GM10248 (cell line): Measurements from ENCODE around the gene NAT10.

Source experiments
- CTCF ChIA-PET: fragments of 300-600 bp; sonication (Branson Sonifier 250); formaldehyde crosslinking; extraction: SDS; loops from one replicate; lab custom pipeline; 2021; ENCODE audit warnings: antibody characterized with exemption; lab: Yijun Ruan, JAX
- POLR2A ChIA-PET: fragments of 350-650 bp; sonication (Branson Sonifier 250); formaldehyde crosslinking; extraction: SDS; loops from one replicate; lab custom pipeline; 2020; ENCODE audit warnings: antibody characterized with exemption; lab: Yijun Ruan, JAX
- DNase-seq: peaks from one replicate; pipeline ENCODE4 v3.0.0; 2012; ENCODE audit errors: extremely low spot score
- TF ChIP-seq, protein P1 (sequence below): IDR thresholded peaks from 2 replicates; pipeline ENCODE4 v1.5.1; 2012; ENCODE audit warnings: mild to moderate bottlenecking, low read depth; ENCODE audit errors: extremely low read depth, missing control alignments, control extremely low read depth

Gene NAT10

DNA sequence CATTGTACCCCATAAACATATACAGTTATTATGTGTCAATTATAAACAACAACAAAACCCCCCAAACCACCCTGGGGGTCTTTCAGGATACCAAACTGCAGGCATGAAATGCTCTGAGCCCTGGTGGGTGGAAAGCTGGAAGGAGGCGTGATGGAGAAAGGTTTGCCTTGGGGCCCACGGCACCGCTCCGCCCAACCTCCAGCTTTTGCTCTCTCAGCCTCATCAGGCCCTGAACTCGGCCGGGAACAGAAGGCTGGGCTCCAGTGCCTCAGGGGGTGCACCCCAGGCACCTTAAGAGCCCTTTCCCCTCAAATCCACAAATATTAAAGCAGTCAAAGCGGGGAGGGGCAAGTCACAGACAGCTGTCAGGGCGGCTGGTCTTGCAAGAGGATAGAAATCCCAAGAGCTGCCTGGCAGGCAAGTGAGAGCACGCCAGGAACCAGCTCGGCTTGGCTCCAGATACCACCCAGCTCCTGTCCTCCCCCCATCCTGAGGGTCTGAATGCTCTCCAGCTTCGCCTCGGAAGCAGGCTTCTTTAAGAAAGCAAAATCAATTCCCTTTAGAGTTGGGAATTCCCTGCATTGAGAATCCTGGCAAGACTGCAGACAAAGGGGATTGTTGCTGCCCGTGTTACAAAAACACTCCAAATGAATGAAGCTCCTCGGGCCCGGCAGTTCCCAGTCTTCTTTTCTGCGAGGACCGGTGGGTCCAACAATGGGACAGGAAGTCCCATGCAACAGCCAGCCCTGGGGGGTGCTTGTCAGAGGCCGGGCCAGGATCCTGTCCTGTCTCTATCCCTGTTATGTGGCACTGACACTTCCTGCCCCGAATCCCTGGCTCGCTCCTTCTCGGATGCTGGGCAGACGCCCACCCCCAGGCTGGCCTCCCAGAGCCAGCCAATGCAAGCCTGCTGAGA, 80.8 kb downstream of the NAT10 start:
- no peak for DNase-seq
- POLR2A ChIA-PET = no interaction called here
- CTCF ChIA-PET = interaction anchor here (1.0 to 7.1 kb wide), 5 partner anchors 10 to 175 kb away, joined by 3 to 57 read pairs (median 4); no protein-coding TSS in a partner anchor
- TF ChIP-seq, protein P1, sequence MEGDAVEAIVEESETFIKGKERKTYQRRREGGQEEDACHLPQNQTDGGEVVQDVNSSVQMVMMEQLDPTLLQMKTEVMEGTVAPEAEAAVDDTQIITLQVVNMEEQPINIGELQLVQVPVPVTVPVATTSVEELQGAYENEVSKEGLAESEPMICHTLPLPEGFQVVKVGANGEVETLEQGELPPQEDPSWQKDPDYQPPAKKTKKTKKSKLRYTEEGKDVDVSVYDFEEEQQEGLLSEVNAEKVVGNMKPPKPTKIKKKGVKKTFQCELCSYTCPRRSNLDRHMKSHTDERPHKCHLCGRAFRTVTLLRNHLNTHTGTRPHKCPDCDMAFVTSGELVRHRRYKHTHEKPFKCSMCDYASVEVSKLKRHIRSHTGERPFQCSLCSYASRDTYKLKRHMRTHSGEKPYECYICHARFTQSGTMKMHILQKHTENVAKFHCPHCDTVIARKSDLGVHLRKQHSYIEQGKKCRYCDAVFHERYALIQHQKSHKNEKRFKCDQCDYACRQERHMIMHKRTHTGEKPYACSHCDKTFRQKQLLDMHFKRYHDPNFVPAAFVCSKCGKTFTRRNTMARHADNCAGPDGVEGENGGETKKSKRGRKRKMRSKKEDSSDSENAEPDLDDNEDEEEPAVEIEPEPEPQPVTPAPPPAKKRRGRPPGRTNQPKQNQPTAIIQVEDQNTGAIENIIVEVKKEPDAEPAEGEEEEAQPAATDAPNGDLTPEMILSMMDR = no peak

DNA sequence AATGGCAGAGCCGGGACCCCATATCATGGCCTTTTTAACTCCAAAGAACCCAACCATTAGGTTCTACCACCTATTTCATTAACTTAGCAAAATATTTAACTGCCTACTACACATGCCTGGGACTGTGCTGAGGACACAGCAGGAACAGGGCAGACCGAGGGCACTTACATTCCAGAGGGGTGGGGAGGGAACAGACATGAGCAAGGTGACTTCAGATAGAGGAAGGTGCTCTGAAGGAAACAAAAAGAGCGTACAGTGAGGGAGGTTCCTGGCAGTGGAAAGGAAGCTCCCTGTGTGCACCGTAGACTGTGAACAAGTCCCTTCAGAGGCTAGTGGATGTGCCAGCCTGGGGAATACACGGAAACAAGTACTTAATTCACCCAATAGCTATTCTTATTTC, 82.8 kb downstream of the NAT10 start:
- ChIA-PET CTCF (interaction anchor here (1.3 to 7.1 kb wide), 4 partner anchors 10 to 170 kb away, joined by 3 to 57 read pairs (median 4); partner anchors contain the start of gene ABTB2), POLR2A (interaction anchor here (0.5 kb wide), 1 partner anchor 9 kb away, joined by 3 read pairs; no protein-coding TSS in a partner anchor)
- TF ChIP-seq, protein P1 = no peak
- DNase-seq = no peak

DNA sequence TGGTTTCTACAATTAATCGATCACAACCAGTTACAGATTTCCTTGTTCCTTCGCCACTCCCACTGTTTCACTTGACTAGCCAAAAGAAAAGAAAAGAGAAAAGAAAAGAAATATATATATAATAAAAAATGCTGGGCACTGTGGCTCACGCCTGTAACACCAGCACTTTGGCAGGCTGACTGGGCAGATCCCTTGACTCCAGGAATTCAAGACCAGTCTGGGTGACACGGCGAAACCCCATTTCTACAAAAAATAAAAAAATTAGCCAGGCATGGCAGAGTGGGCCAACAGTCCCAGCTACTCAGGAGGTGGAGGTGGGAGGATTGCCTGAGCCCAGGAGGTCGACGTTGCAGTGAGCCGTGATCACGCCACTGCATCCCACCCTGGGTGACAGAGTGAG, 83.8 kb downstream of the NAT10 start:
- TF ChIP-seq, protein P1 = no peak
- ChIA-PET CTCF (interaction anchor here (1.3 kb wide), 1 partner anchor 11 kb away, joined by 5 read pairs; no protein-coding TSS in a partner anchor), POLR2A (no interaction called here)
- no peak for DNase-seq

DNA sequence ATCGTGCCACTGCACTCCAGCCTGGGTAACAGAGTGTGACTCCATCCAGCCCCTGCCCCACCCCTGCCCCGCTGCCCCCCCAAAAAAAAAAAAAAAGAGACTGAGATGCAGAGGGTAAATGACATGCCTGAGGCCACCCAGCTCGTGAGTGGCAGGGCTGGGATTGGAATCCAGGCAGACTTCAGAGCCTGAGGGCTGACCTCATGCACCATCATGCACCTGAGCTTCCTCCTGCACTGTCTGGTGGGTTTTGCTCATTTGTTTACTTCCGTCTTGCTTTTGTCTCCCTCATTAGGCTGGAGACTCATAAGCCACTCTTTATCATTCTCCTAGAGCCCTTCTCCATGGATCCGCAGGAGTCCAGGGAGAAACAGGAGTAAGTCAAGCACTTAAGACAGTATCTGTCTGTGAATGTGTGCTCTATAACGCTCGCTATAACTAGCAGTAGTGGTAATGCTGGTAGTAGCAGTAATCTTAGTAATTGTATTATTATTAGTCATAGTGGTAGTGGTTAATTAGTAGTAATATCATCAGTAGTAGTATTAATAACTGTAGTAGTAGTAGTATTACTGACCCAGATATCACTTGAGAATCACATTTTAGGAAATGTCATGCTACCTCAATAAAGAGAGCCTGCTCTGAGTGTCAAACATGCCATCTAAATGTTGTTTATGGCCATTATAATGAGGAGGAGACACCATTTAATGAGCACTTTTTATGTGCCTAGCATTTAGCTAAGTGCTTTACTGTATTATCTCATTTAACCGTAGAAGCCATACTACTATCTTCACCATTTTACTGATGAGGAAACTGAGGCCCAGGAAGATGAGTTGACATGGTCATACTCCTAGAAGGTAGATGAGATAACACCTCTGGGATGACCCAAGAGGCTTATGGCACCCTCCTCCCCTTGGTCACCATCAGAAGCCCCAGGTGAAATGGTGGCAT, 85.0 kb downstream of the NAT10 start:
- TF ChIP-seq, protein P1 = no peak
- ChIA-PET CTCF (interaction anchor here (1.2 to 2.7 kb wide), 4 partner anchors 9 to 280 kb away, joined by 3 to 11 read pairs (median 7); no protein-coding TSS in a partner anchor), POLR2A (no interaction called here)
- DNase-seq = no peak

DNA sequence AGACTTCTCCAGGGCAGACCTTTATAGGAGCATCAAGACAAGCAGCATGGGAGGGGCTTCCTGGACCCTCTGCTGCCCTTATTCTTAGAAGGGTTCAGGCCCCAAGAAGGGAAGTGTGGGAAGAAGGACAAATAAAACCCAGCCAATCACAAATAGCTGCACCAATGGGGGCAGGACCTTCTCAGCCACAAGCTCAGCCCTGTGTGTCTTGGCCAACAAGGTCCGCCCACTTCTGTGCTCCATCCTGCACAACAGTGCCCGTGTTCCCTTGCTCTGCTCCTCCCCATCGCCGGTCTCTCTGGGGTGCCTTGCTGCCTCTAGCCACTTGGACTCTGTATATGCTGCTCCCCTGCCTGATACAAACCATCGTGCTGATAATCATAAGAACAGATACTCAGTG, 86.1 kb downstream of the NAT10 start:
- DNase-seq = no peak
- CTCF ChIA-PET = interaction anchor here (1.2 to 2.7 kb wide), 6 partner anchors 10 to 279 kb away, joined by 3 to 11 read pairs (median 4); no protein-coding TSS in a partner anchor
- TF ChIP-seq, protein P1 = no peak
- POLR2A ChIA-PET = no interaction called here
